ENCODE data around the gene CTAGE1. TPM values are rescaled to one million over a fixed set of nuclear protein-coding genes. Genes with fewer than 3 reads are reported as not detected.

CTAGE1 gene
- total and polyA plus RNA-seq, 2 donors (not counting 3 experiments of a cell fraction or from before 2014, with no cell fraction given) = not detected

DNA sequence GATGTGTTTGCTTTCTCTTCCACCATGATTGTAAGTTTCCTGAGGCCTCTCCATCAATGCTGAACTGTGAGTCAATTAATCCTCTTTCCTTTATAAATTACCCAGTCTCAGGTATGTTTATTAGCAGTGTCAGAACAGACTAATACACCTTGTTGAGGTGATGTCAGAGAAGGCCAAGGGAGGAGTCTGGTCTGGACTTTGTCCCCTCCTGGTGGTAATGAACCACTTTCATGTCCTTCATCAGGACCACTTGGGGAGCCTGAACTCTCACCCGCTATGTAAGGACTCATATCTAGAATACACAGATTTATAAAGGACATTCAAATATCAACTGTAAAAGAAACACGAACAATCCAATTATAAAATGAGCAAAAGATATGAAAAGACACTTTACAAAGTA, 2.9 kb upstream of the CTAGE1 start:
- no peaks in the 10 kb centered on the region for H3K9me1 ChIP-seq (replicated peaks; ENCODE audit: control insufficient read depth, extremely low read depth, insufficient read depth, low read length)
- H3K4me2 ChIP-seq (ENCODE audit: insufficient read depth, low read length) = no peak overlapping the region
- H3K27ac ChIP-seq (ENCODE audit: insufficient read depth, low read depth, low read length) = no peak overlapping the region
- peaks cover 8% of the 10 kb centered on the region for H3K4me1 ChIP-seq (ENCODE audit: control insufficient read depth, extremely low read depth, insufficient read depth, low read length)
- no TSS peak for BruUV-seq (replicated peaks)
- FAIRE-seq = no peak
- H3K9me3 ChIP-seq (replicated peaks; ENCODE audit: control insufficient read depth, insufficient read depth, low read length) = no peaks in the 10 kb centered on the region
- no peaks in the 10 kb centered on the region for H3K36me3 ChIP-seq (ENCODE audit: control insufficient read depth in 2 of 2, extremely low read depth in 1 of 2, insufficient read depth in 2 of 2, low read length in 2 of 2)
- no peaks in the 10 kb centered on the region for H4K20me1 ChIP-seq (replicated peaks; ENCODE audit: control insufficient read depth, extremely low read depth, insufficient read depth, low read length)
- no peak overlapping the region for H3K4me3 ChIP-seq (replicated peaks in 1 of 3; ENCODE audit: insufficient read depth in 1 of 3, low read depth in 1 of 3, low read length in 3 of 3)
- POLR2A ChIA-PET = no interaction called here
- CTCF ChIA-PET = interaction anchor here (0.6 kb wide), 1 partner anchor 144 kb away, joined by 3 read pairs; no protein-coding TSS in a partner anchor
- dilution Hi-C loops (cut with MboI; ENCODE audit: extremely low pct_ligation_motif_present, low sequenced_read_pairs) = no loop called here
- H3K9ac ChIP-seq (replicated peaks; ENCODE audit: extremely low read depth, insufficient read depth, low read length) = no peak overlapping the region
- DNase-seq (ENCODE audit: low read depth, low spot score) = no peak
- no peaks in the 10 kb centered on the region for H3K79me2 ChIP-seq (ENCODE audit: control insufficient read depth, insufficient read depth, low read length)
- TF ChIP-seq, protein P1, sequence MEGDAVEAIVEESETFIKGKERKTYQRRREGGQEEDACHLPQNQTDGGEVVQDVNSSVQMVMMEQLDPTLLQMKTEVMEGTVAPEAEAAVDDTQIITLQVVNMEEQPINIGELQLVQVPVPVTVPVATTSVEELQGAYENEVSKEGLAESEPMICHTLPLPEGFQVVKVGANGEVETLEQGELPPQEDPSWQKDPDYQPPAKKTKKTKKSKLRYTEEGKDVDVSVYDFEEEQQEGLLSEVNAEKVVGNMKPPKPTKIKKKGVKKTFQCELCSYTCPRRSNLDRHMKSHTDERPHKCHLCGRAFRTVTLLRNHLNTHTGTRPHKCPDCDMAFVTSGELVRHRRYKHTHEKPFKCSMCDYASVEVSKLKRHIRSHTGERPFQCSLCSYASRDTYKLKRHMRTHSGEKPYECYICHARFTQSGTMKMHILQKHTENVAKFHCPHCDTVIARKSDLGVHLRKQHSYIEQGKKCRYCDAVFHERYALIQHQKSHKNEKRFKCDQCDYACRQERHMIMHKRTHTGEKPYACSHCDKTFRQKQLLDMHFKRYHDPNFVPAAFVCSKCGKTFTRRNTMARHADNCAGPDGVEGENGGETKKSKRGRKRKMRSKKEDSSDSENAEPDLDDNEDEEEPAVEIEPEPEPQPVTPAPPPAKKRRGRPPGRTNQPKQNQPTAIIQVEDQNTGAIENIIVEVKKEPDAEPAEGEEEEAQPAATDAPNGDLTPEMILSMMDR (IDR thresholded peaks at IDR 0.05; ENCODE audit: extremely low read depth in 1 of 2, insufficient read depth in 1 of 2, low read depth in 1 of 2, low read length in 2 of 2) = no peak
- TF ChIP-seq FOS (IDR thresholded peaks at IDR 0.05; ENCODE audit: borderline replicate concordance, insufficient read depth, low read length) (no peak), JUN (IDR thresholded peaks at IDR 0.05; ENCODE audit: borderline replicate concordance, insufficient read depth, insufficient read length, low read depth) (no peak), MAX (IDR thresholded peaks at IDR 0.05; ENCODE audit: insufficient read depth, insufficient read length) (no peak), GATA2 (IDR thresholded peaks at IDR 0.05; ENCODE audit: insufficient read depth, insufficient read length, low read depth, low read length) (no peak), MYC (IDR thresholded peaks at IDR 0.05; ENCODE audit: low read depth, low read length) (no peak), POLR2AphosphoS5 (IDR thresholded peaks at IDR 0.05; ENCODE audit: insufficient read depth, low read depth, low read length) (no peak), EZH2 (IDR thresholded peaks at IDR 0.05; ENCODE audit: borderline replicate concordance, low read depth, low read length, severe bottlenecking) (no peak)
- H2AFZ ChIP-seq (ENCODE audit: low read depth, low read length) = no peak overlapping the region
- intact Hi-C loops (cut with micrococcal nuclease) = no loop called here
- no peaks in the 10 kb centered on the region for H3K27me3 ChIP-seq (ENCODE audit: control insufficient read depth in 2 of 2, insufficient read depth in 2 of 2, low read length in 2 of 2)

Measured in endothelial cell of umbilical vein (primary cell).